Body of pancreas (tissue), 4 donors: ENCODE results near the gene PGAP3. TPM values are rescaled to one million over a fixed set of nuclear protein-coding genes. Genes with fewer than 3 reads are reported as not detected.

ENCODE experiments used
- ATAC-seq: fragments of 150-250 bp; one replicate; pipeline ENCODE4 v1.9.1; 2016
- DNase-seq, 4 donors: peaks; one replicate each; pipeline ENCODE4 v3.0.0-alpha.2; 2019
- H3K27ac ChIP-seq, 4 donors: fragments of 200-600 bp; sonication (generic); 1 replicate in 3 of 4; 2 replicates in 1 of 4; pipeline versions ENCODE4 v1.5.1 to v1.6.1; 2016 to 2019; ENCODE audit warnings: mild to moderate bottlenecking in 1 of 4, mixed read lengths in 1 of 4, moderate library complexity in 1 of 4
- H3K27me3 ChIP-seq, 2 donors: fragments of 200-600 bp; sonication (generic); one replicate each; pipeline ENCODE4 v1.6.0; 2016; ENCODE audit warnings: mild to moderate bottlenecking in 1 of 2
- H3K36me3 ChIP-seq, 2 donors: fragments of 200-600 bp; sonication (generic); replicated peaks in 1 of 2; 2 replicates each; pipeline ENCODE4 v1.5.1; 2016; ENCODE audit warnings: low read depth in 2 of 2; ENCODE audit not compliant: insufficient read depth in 1 of 2
- H3K4me1 ChIP-seq: fragments of 200-600 bp; sonication (generic); one replicate; pipeline ENCODE4 v1.6.0; 2016
- H3K4me3 ChIP-seq, 2 donors: fragments of 200-600 bp; sonication (generic); 1 replicate in 1 of 2; 2 replicates in 1 of 2; pipeline ENCODE4 v1.5.1; 2016 to 2019
- H3K9me3 ChIP-seq, 3 donors: fragments of 200-600 bp; sonication (generic); 1 replicate in 2 of 3; 2 replicates in 1 of 3; pipeline ENCODE4 v1.5.1; 2016
- POLR2A ChIP-seq, 3 donors: fragments of 450-650 bp; IDR thresholded peaks; one replicate each; pipeline ENCODE4 v1.6.1; 2016; ENCODE audit warnings: antibody characterized with exemption in 3 of 3, mild to moderate bottlenecking in 2 of 3
- WGBS, 2 donors: methylation state at CpG; one replicate each; pipeline ENCODE4 v1.1.5; 2017; 5-methylcytosine and 5-hydroxymethylcytosine counted together
- intact Hi-C: fragments of 100-400 bp; cut with DNase I; formaldehyde crosslinking; loops from one replicate; pipeline ENCODE4 v1.15.1; 2023
- total RNA-seq, 2 donors: library from RNA; depleted of rRNA; stranded (reverse); fragments of >200 nt; gene quantifications; one replicate each; pipeline ENCODE4 v1.1.0, GENCODE V29; 2016
- TF ChIP-seq, protein P1 (sequence below), 7 experiments: fragments of 450-650 bp in 4 of 7; fragments of 200-600 bp in 3 of 7; sonication (generic) in 3 of 7; IDR thresholded peaks; one replicate each; pipeline ENCODE4 v1.5.1; 2016 to 2019; ENCODE audit warnings: antibody characterized with exemption in 7 of 7

PGAP3 gene
- total RNA-seq, 2 donors from 2014 or later, result 13.8 to 33.2 TPM

DNA sequence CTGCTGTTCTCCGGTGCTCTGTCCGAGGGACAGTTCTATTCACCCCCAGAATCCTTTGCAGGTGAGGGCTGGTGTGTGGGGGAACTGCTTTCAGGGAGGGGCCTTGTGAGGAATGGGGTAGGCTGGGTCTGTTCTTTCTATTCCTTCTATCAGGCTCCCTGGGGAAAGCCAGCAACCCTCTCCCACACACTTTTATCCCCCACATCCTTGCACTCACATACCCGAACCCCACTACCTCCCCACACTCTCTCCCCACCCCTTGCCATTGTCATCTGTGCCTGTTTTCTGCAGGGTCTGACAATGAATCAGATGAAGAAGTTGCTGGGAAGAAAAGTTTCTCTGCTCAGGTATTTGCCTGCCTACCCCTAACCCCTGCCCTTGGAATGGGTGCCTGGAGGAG is 29.1 kb downstream of the PGAP3 start:
- ATAC-seq (no peak), DNase-seq (no peak)
- Histone ChIP-seq H3K4me3 (no peak overlapping the region), H3K27ac (no peak overlapping the region), H3K36me3 (peaks cover 0 to 9% of the 10 kb centered on the region in 2 donors), H3K4me1 (peaks cover 3% of the 10 kb centered on the region), H3K9me3 (no peaks in the 10 kb centered on the region), H3K27me3 (no peaks in the 10 kb centered on the region)
- intact Hi-C loops, result no loop called here
- no peak for TF ChIP-seq POLR2A (IDR thresholded peaks at IDR 0.05)
- TF ChIP-seq, protein P1, sequence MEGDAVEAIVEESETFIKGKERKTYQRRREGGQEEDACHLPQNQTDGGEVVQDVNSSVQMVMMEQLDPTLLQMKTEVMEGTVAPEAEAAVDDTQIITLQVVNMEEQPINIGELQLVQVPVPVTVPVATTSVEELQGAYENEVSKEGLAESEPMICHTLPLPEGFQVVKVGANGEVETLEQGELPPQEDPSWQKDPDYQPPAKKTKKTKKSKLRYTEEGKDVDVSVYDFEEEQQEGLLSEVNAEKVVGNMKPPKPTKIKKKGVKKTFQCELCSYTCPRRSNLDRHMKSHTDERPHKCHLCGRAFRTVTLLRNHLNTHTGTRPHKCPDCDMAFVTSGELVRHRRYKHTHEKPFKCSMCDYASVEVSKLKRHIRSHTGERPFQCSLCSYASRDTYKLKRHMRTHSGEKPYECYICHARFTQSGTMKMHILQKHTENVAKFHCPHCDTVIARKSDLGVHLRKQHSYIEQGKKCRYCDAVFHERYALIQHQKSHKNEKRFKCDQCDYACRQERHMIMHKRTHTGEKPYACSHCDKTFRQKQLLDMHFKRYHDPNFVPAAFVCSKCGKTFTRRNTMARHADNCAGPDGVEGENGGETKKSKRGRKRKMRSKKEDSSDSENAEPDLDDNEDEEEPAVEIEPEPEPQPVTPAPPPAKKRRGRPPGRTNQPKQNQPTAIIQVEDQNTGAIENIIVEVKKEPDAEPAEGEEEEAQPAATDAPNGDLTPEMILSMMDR (IDR thresholded peaks at IDR 0.05), result no peak
- WGBS, 2 donors, result 76 to 94% methylated on average over 2 to 3 of the region's 3 CpGs

DNA sequence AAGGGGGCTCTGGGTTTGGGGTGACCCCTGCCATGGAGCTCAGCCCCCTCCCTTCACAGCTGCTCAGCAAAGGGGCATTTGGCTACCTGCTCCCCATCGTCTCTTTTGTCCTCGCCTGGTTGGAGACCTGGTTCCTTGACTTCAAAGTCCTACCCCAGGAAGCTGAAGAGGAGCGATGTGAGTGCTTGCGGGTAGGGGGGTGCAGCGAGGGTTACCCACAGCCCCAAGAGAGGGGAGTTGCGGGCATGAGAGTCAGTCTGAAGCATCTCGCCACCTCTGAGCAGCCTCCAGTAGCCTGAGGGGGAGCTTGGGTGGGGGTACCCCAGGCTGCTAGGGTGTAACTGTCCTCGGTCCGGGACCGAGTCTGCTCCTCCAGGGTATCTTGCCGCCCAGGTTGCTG is 29.5 kb downstream of the PGAP3 start:
- Histone ChIP-seq H3K27ac (no peak overlapping the region), H3K9me3 (no peaks in the 10 kb centered on the region), H3K27me3 (no peaks in the 10 kb centered on the region), H3K4me3 (no peak overlapping the region), H3K36me3 (peaks cover 0 to 9% of the 10 kb centered on the region in 2 donors), H3K4me1 (peaks cover 5% of the 10 kb centered on the region)
- intact Hi-C loops, result no loop called here
- DNase-seq (no peak), ATAC-seq (no peak)
- TF ChIP-seq, protein P1 (IDR thresholded peaks at IDR 0.05), result no peak
- no peak for TF ChIP-seq POLR2A (IDR thresholded peaks at IDR 0.05)
- 93 to 95% methylated on average over 11 of the region's 11 CpGs for WGBS, 2 donors

GRCh38 chr17:39655105-39655504 is 32.8 kb downstream of the PGAP3 start:
- ATAC-seq, result no peak
- H3K4me1 ChIP-seq, result peaks cover 6% of the 10 kb centered on the region
- no peaks in the 10 kb centered on the region for H3K27me3 ChIP-seq
- WGBS, 2 donors, result 74 to 86% methylated on average over 2 of the region's 2 CpGs
- no peak for TF ChIP-seq POLR2A (IDR thresholded peaks at IDR 0.05)
- TF ChIP-seq, protein P1 (IDR thresholded peaks at IDR 0.05), result no peak
- peaks cover 0 to 3% of the 10 kb centered on the region in 2 donors for H3K36me3 ChIP-seq
- no peak overlapping the region for H3K27ac ChIP-seq
- no peak overlapping the region for H3K4me3 ChIP-seq
- intact Hi-C loops, result no loop called here
- DNase-seq, result no peak
- no peaks in the 10 kb centered on the region for H3K9me3 ChIP-seq

- ATAC-seq (peak; percentile 58), DNase-seq (peak; percentile 57 to 73 (median 68))
- WGBS, 2 donors, result 43 to 47% methylated on average over 14 of the region's 14 CpGs
- Histone ChIP-seq H3K36me3 (peaks cover 0 to 3% of the 10 kb centered on the region in 2 donors), H3K27ac (no peak overlapping the region), H3K27me3 (no peaks in the 10 kb centered on the region), H3K4me1 (peaks cover 6% of the 10 kb centered on the region), H3K9me3 (no peaks in the 10 kb centered on the region), H3K4me3 (no peak overlapping the region)
- no peak for TF ChIP-seq POLR2A (IDR thresholded peaks at IDR 0.05)
- TF ChIP-seq, protein P1 (IDR thresholded peaks at IDR 0.05), result peak; percentile 61 to 79 (median 69)
- intact Hi-C loops, result no loop called here
These were observed 34.1 kb downstream of the PGAP3 start for GRCh38 chr17:39653662-39654331.

DNA sequence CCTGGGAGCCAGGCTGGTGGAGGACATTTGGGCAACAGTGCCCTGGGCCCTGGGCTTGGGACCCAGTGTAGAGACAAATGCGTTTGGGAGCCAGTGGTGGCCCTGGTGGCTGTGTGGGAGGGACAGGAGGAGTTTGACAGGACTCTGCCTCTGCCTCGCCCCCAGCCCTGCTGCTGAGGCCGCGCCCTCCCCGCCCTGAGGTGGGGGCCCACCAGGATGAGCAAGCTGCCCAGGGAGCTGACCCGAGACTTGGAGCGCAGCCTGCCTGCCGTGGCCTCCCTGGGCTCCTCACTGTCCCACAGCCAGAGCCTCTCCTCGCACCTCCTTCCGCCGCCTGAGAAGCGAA is 34.6 kb downstream of the PGAP3 start:
- Histone ChIP-seq H3K36me3 (peaks cover 0 to 3% of the 10 kb centered on the region in 2 donors), H3K4me1 (peaks cover 6% of the 10 kb centered on the region), H3K27me3 (no peaks in the 10 kb centered on the region), H3K4me3 (no peak overlapping the region), H3K9me3 (no peaks in the 10 kb centered on the region), H3K27ac (no peak overlapping the region)
- intact Hi-C loops, result no loop called here
- DNase-seq (no peak), ATAC-seq (no peak)
- TF ChIP-seq, protein P1 (IDR thresholded peaks at IDR 0.05), result no peak
- TF ChIP-seq POLR2A (IDR thresholded peaks at IDR 0.05), result no peak
- 73 to 74% methylated on average over 9 to 12 of the region's 12 CpGs for WGBS, 2 donors
